CD4-positive, alpha-beta T cell treated with Interleukin-17A for 1 hour (primary cell): ENCODE data around the gene SOWAHB.
A peak's percentile ranks its signal among the peaks of the same experiment; 100 is the strongest.

ENCODE experiments used
- DNase-seq: peaks from one replicate; pipeline ENCODE4 v3.0.0-alpha.2; 2020

The SOWAHB gene

DNA sequence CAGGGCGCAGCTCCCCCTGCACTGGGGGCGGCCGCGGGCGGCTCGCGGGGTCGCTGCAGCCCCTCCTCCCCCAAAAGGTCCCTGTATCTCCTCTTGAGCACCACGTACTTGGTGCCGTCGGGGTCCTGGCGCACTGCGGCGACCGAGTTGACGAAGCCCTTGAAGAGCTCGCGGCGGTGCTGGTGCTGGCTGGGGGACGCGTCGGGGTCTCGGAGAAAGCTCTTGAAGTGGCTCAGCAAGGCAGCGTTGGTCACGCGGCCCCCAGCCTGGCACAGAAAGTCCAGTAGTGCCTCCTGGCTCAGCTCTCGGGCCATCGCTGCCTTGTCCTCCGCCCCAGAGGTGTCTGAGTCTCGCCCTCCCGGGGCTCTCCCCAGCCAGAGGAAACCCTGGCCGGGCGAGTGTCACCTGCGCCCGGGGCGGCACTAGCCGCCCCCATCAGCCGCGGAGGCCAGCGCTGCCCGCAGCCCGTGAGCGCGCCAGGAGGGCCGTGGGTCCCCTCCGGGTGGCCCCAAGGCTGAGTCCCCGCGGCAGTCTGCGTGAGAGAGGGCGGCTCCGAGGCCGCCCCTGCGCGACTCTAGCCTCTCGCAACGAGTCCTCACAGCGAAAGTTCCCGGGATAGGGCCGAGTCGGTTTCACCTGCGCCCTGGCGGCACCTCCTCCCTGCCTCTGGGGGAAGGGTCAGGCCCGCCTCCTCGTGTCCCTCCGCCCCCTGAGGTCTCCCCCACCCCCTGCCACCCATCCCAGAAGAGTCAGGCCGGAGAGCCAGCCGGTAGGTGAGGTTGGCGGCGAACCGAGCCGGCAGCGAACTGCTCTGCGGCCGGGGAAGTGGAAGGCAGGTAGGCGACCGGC is at the start of gene SOWAHB:
TSS of gene SOWAHB (minus strand) at position 609 of the 849 bp plus-strand sequence. CDS start at position 314, 295 bp downstream.
- peak; percentile 35 for DNase-seq

- no peak for DNase-seq
Observed at GRCh38 chr4:76947369-76947768, 49.4 kb upstream of the SOWAHB start.

DNA sequence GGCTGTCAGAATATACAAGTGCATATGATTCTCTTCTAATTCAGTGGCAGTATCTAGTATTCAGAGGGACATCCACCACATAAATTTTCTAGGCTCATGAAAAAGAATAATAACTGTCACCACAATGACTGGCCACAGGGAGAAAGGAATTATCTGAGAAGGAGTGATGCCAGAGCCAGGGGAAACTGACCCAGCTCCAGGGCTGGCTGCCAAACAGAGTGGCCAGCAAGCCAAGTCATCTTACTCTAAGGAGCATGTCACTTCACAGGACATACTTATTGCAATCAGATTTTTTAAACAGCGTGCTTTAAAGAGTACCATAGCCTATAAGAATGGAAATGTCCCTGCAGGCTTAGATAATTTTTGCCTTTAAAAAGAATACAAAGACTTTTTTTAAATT is 45.8 kb upstream of the SOWAHB start:
- DNase-seq = no peak

DNA sequence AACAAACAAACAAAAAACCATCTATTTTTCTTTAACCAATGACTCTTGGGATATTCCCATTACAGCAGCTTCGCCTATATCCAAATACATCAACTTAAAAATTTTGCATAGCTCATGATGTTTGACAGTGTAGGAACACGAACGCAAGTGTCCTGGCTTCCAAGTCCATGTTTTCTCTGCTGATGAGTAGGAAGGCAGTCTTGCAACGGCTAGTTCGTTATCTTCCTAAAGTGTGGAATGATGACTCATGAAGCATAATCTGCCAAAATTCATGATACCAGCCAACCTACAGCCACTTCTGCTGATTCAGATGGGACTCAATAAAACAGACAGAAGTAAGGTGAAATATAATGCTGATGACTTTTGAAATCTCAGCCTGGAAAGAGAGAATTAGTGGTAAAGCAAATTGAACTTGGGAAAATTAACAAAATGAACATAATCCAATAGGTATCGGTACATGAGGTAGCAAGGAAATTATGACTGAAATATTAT is 45.2 kb upstream of the SOWAHB start:
- no peak for DNase-seq

DNA sequence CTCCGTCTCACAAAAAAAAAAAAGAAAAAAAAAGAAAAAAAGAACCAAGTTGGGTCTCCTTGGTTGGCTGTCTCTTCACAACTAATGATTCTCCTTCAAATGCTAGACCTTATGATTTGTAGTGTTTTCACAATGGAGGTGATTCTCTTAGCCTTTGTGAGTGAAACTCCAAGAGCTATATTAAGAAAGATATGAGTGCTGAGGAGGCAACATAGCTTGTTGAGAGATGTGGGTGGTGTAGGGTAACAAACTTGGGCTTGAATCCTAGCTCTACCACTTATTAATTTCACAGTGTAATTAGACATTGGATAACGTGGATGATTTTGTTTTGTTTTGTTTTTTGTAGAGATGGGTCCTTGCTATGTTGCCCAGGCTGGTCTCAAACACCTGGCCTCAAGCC is 41.2 kb upstream of the SOWAHB start:
- no peak for DNase-seq

- DNase-seq = no peak
Observed at GRCh38 chr4:76931576-76932276, 33.8 kb upstream of the SOWAHB start.

- DNase-seq = no peak
Observed at GRCh38 chr4:76931087-76931486, 33.1 kb upstream of the SOWAHB start.

- DNase-seq = no peak
Observed at GRCh38 chr4:76930685-76931084, 32.7 kb upstream of the SOWAHB start.

DNA sequence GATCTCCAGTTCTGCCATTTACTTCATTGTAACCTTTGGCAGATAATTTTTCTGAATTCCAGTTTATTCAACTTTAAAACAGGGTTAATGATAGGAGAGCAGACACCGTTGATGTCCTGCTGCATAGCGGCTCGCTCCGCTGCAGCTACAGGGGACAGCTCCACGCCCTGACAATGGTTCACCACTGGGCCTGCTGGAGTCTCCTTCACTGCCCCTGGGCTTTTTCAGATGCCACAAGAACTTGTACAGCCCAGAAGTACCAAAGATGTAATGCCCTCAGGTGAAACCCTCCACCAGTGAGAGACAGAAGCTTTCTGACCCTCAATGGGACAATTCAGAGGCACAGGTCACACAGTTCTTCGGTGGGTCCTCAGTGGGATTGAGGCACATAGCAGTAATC is 28.9 kb upstream of the SOWAHB start:
- no peak for DNase-seq

DNA sequence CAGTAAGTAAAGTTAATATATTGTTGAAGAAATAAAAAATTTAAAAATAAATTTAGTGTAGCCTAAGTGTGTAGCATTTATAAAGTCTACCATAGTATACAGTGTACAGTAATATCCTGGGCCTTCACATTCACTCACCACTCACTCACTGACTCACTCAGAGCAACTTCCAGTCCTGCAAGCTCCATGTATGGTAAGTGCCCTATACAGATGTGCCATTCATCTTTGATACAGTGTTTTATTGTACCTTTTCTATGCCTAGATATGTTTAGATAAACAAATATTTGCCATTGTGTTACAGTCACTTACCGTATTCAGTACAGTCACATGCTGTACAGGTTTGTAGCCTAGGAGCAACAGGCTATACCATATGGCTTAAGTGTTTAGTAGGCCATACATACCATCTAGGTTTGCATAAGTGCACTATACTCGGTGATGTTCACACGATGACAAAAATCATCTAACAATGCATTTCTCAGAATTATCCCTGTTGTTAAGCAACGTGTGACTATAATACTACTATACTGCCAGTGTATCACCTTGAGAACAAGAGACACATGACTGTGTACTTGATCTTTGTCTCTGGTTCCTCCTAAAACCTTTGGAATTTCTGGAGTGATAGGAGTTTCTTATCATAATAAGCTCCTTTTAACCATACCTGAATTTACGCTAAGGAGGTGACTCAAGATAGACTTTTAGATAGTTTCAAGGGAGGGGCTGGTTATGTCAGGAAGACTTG is 25.8 kb upstream of the SOWAHB start:
- no peak for DNase-seq

DNA sequence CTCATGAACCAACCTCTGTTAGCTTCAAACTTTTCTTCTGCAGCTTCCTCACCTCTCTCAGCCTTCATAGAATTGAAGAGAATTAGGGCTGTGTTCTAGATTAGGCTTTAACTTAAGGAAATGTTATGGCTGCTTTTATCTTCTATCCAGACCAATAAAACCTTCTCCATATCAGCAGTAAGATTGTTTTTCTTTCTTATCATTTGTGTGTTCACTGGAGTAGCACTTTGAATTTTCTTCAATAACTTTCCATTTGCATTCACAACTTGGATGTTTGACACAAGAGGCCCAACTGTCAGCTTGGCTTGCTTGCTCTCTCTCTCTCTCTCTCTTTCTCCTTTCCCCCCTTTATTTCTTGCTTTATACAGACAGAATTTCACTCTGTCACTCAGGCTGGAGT is 22.8 kb upstream of the SOWAHB start:
- DNase-seq = no peak

DNA sequence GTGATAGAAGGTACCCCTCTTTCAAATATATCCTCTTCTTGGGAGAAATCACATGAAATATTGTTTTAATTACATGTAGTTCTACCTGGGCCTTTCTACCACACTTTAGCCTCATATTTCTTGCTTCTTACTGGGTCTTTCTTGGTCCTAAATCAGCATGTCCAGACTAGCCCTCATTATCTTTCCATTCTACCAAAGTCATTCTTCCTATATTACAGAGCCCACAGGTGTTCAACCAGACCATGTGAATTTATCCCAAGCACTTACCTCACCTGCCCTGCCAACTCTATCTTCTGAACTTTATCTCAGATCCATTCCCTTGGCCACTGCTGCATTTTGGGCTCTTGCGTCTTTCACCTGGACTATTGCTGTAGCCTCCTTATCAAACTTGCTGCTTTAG is 11.8 kb upstream of the SOWAHB start:
- DNase-seq = no peak

- no peak for DNase-seq
Observed at GRCh38 chr4:76905521-76905920, 7.6 kb upstream of the SOWAHB start.

DNA sequence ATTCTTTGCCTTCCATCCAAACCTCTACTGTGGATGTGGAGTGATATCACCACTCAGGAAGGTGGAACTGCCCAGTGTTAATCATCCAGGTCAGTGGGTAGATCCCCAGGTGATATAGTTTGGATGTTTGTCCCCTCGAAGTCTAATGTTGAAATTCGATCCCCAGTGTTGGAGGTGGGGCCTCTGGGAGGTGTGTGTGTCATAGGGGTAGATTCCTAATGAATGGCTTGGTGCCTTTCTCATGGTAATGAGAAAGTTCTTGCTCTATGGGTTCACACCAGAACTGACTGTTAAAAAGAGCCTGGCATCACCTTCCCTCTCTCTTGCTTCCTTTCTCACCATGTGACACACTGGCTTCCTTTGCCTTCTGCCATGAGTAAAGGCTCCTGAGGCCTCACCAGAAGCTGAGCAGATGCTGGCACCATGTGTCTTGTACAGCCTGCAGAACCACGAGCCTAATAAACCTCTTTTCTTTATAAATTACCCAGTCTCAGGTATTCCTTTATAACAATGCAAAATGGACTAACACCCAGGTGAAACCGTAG is 6.8 kb upstream of the SOWAHB start:
- no peak for DNase-seq

- no peak for DNase-seq
Observed at GRCh38 chr4:76902233-76902890, 4.4 kb upstream of the SOWAHB start.

- no peak for DNase-seq
Observed at GRCh38 chr4:76898949-76899645, 1.2 kb upstream of the SOWAHB start.

- no peak for DNase-seq
Observed at GRCh38 chr4:76898385-76898692, 395 bp upstream of the SOWAHB start.

GRCh38 chr4:76896614-76897535 is 1.1 kb downstream of the SOWAHB start:
- no peak for DNase-seq

DNA sequence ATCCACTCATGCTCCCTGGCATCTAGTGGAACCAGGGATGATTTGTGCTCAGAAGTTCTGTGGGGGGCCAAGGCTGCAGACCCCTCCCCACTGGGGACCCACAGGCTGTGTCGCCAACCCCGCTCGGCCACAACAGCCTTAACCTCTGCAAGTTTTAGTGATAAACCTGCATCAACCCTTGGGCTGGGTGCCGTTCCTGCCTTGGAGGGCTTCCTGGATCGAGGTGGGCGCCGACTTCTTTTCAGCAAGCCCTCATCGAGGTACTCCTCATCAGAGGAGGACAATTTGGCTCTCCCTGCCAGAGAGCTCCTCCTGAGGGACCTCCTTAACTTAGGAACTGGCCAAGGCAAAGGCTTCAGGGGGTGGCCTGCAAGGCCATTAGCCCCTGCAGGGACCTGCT is 1.9 kb downstream of the SOWAHB start:
- no peak for DNase-seq

GRCh38 chr4:76895619-76896018 is 2.3 kb downstream of the SOWAHB start:
- DNase-seq = no peak
